HepG2 (cell line): ENCODE measurements around the gene TBC1D5. TPM values are rescaled to one million over a fixed set of nuclear protein-coding genes. Genes with fewer than 3 reads are reported as not detected.

Experiments used
- ATAC-seq: fragments of 200-7000 bp; cut with Tn5 transposase; 3 replicates; pipeline ENCODE4 v1.9.1; 2020; ENCODE audit warnings: mild to moderate bottlenecking, moderate library complexity
- BruUV-seq: library from RNA; stranded (reverse); fragments of 400-500 nt; replicated peaks from 2 replicates; lab custom pipeline; 2021; lab: Mats Ljungman, UMichigan
- CTCF ChIA-PET: fragments of 300-600 bp; formaldehyde crosslinking; extraction: SDS; loops from one replicate; lab custom pipeline; 2021; ENCODE audit warnings: low total read pairs, inconsistent platforms, low intra/inter-chr PET ratio; lab: Yijun Ruan, JAX
- POLR2A ChIA-PET: fragments of 350-600 bp; sonication (Branson Sonifier 250); formaldehyde crosslinking; loops from one replicate; lab custom pipeline; 2020; ENCODE audit warnings: antibody characterized with exemption, inconsistent platforms; lab: Yijun Ruan, JAX
- DNase-seq: peaks from one replicate; pipeline ENCODE4 v3.0.0-alpha.2; 2015; ENCODE audit warnings: low spot score
- FAIRE-seq: peaks from 3 replicates; lab custom pipeline; 2011; peaks lifted over from hg19 to GRCh38; lab: Jason Lieb, UNC
- H2AFZ ChIP-seq: one replicate; pipeline ENCODE4 v1.6.1; 2011; ENCODE audit warnings: low read length, inconsistent platforms
- H3K27ac ChIP-seq: fragments of 300-600 bp; 3 replicates; pipeline ENCODE4 v1.8.0; 2011; ENCODE audit warnings: mixed run types, mild to moderate bottlenecking, mixed read lengths, low read length, inconsistent platforms; ENCODE audit not compliant: insufficient read depth; ENCODE audit errors: extremely low read length
- H3K27me3 ChIP-seq, 2 experiments: fragments of 200-600 bp in 1 of 2; 2 replicates in 1 of 2; 3 replicates in 1 of 2; pipeline versions ENCODE4 v1.6.0 to v1.8.0; 2011; ENCODE audit warnings: low read length in 2 of 2, mild to moderate bottlenecking in 2 of 2, moderate library complexity in 2 of 2, inconsistent platforms in 1 of 2; ENCODE audit not compliant: insufficient read depth in 2 of 2, control insufficient read depth in 1 of 2
- H3K36me3 ChIP-seq, 2 experiments: fragments of 200-600 bp in 1 of 2; replicated peaks in 1 of 2; 2 replicates in 1 of 2; 3 replicates in 1 of 2; pipeline versions ENCODE4 v1.5.1 to v1.8.0; 2011; ENCODE audit warnings: low read length in 2 of 2, inconsistent platforms in 1 of 2; ENCODE audit not compliant: insufficient read depth in 2 of 2, control insufficient read depth in 1 of 2
- H3K4me1 ChIP-seq: 2 replicates; pipeline ENCODE4 v1.5.1; 2012; ENCODE audit warnings: low read length, inconsistent platforms; ENCODE audit not compliant: insufficient read depth
- H3K4me2 ChIP-seq: 2 replicates; pipeline ENCODE4 v1.6.0; 2011; ENCODE audit warnings: low read depth, low read length, inconsistent platforms
- H3K4me3 ChIP-seq, 3 experiments: fragments of 200-600 bp in 1 of 3; sonication (generic), shearing (Covaris generic) in 1 of 3; replicated peaks in 1 of 3; 2 replicates each; pipeline ENCODE4 v1.5.1; 2011 to 2016; ENCODE audit warnings: low read length in 3 of 3, inconsistent platforms in 2 of 3, low read depth in 2 of 3, mild to moderate bottlenecking in 2 of 3, control low read depth in 1 of 3, mixed read lengths in 1 of 3; ENCODE audit not compliant: insufficient read depth in 1 of 3
- H3K79me2 ChIP-seq: one replicate; pipeline ENCODE4 v1.6.1; 2011; ENCODE audit warnings: low read length, inconsistent platforms; ENCODE audit not compliant: insufficient read depth
- H3K9ac ChIP-seq: 2 replicates; pipeline ENCODE4 v1.6.0; 2011; ENCODE audit warnings: mild to moderate bottlenecking, low read depth, low read length, inconsistent platforms; ENCODE audit not compliant: insufficient read depth
- H3K9me3 ChIP-seq: 2 replicates; pipeline ENCODE4 v1.5.1; 2012; ENCODE audit warnings: mild to moderate bottlenecking, low read length
- H4K20me1 ChIP-seq: 2 replicates; pipeline ENCODE4 v1.6.0; 2011; ENCODE audit warnings: inconsistent platforms, mild to moderate bottlenecking, low read length, moderate library complexity; ENCODE audit not compliant: insufficient read depth
- MAF1 ChIP-seq: sonication (generic); formaldehyde crosslinking; IDR thresholded peaks from 2 replicates; pipeline ENCODE4 v1.5.0; 2020; ENCODE audit warnings: missing genetic modification reagents, borderline replicate concordance
- MZF1 ChIP-seq: sonication (generic); formaldehyde crosslinking; IDR thresholded peaks from 2 replicates; pipeline ENCODE4 v1.8.1; 2023; ENCODE audit warnings: mild to moderate bottlenecking, missing genetic modification reagents, borderline replicate concordance
- SIX4 ChIP-seq: sonication (generic); formaldehyde crosslinking; IDR thresholded peaks from 2 replicates; pipeline ENCODE4 v1.4.0; 2020; ENCODE audit warnings: missing genetic modification reagents
- SNAPC2 ChIP-seq: sonication (generic); formaldehyde crosslinking; IDR thresholded peaks from 2 replicates; pipeline ENCODE4 v1.8.1; 2022; ENCODE audit warnings: mild to moderate bottlenecking, missing genetic modification reagents
- ZNF180 ChIP-seq: sonication (generic); formaldehyde crosslinking; IDR thresholded peaks from 2 replicates; pipeline ENCODE4 v1.4.0; 2020; ENCODE audit warnings: low read depth, missing genetic modification reagents, borderline replicate concordance
- ZNF44 ChIP-seq: sonication (generic); formaldehyde crosslinking; IDR thresholded peaks from 2 replicates; pipeline ENCODE4 v1.5.1; 2020; ENCODE audit warnings: mild to moderate bottlenecking, missing genetic modification reagents
- WGBS: methylation state at CpG from one replicate; pipeline ENCODE4 v1.1.6; 2017; ENCODE audit warnings: low lambda C conversion rate; 5-methylcytosine and 5-hydroxymethylcytosine counted together
- in situ Hi-C: cut with HindIII; loops from 2 replicates; pipeline ENCODE4 v1.10.0; 2017; ENCODE audit warnings: low pct_unique_long_range_greater_than_20kb; ENCODE audit not compliant: extremely low pct_ligation_motif_present
- intact Hi-C: fragments of 100-400 bp; cut with micrococcal nuclease; formaldehyde crosslinking; loops from one replicate; pipeline ENCODE4 v1.10.0; 2022; ENCODE audit not compliant: unreplicated experiment
- polyA plus RNA-seq, 8 experiments: library from polyadenylated mRNA; depleted of rRNA in 3 of 8; stranded (reverse) in 7 of 8; unstranded in 1 of 8; fragments of >200 nt; fragmentation: Illumina TruSeq in 4 of 8; extraction: Trizol in 4 of 8; gene quantifications; 2 replicates each; pipeline versions ENCODE4 v1.2.1 to v1.2.3, GENCODE V29; 2011 to 2016; ENCODE audit warnings: low read depth in 4 of 8, missing spikeins in 1 of 8, mixed read lengths in 1 of 8; ENCODE audit not compliant: insufficient read depth in 1 of 8
- total RNA-seq, 5 experiments: library from RNA; depleted of rRNA; stranded (reverse); fragments of >200 nt; fragmentation: Illumina TruSeq; extraction: Trizol; gene quantifications; 2 replicates each; pipeline ENCODE4 v1.2.3, GENCODE V29; 2016; ENCODE audit warnings: low read depth in 1 of 5
- TF ChIP-seq, protein P1 (sequence below): sonication (generic); formaldehyde crosslinking; IDR thresholded peaks from 2 replicates; pipeline ENCODE4 v1.5.1; 2020; ENCODE audit warnings: mild to moderate bottlenecking, missing genetic modification reagents, moderate library complexity

TBC1D5 gene
- total and polyA plus RNA-seq, 2 of the 13 experiments (the other 11 are each of a cell fraction or from before 2014, with no cell fraction given), result 19.2 to 33.3 TPM

DNA sequence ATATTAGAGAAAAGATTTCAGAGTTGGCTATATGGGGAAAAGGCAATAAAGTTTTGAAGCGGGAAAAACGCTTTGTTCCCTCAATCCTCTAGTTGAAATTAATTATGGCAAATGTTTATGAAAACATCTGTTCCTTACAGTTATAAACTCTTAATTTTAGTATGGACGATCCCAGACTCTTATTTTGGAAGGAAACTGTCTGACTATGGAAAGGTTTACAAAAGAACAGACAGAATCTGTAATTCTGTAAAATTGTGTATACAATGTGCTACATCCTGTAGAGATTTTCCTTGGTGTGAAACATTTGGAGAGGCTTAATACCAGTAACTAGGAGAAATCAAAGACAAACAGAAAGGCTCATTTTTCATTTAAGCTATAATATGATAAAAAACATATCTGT is 311.8 kb downstream of the TBC1D5 start:
- no peak overlapping the region for H3K9ac ChIP-seq
- H2AFZ ChIP-seq, result no peak overlapping the region
- H3K27me3 ChIP-seq, result no peaks in the 10 kb centered on the region
- FAIRE-seq (no peak), DNase-seq (no peak), ATAC-seq (no peak)
- H3K4me2 ChIP-seq, result no peak overlapping the region
- CTCF ChIA-PET, result interaction anchor here (0.9 to 1.6 kb wide), 2 partner anchors 256 to 411 kb away, joined by 4 to 9 read pairs; no protein-coding TSS in a partner anchor
- 98% methylated on average over 3 of the region's 3 CpGs for WGBS
- in situ Hi-C loops, result loop anchor here (10.0 kb wide), 1 partner anchor 404 kb away; no protein-coding TSS in a partner anchor
- H4K20me1 ChIP-seq, result no peaks in the 10 kb centered on the region
- POLR2A ChIA-PET, result no interaction called here
- no peaks in the 10 kb centered on the region for H3K9me3 ChIP-seq
- no peaks in the 10 kb centered on the region for H3K4me1 ChIP-seq
- H3K79me2 ChIP-seq, result no peaks in the 10 kb centered on the region
- TF ChIP-seq MZF1 (CRISPR knock-in tag) (no peak), MAF1 (no peak)
- TF ChIP-seq, protein P1, sequence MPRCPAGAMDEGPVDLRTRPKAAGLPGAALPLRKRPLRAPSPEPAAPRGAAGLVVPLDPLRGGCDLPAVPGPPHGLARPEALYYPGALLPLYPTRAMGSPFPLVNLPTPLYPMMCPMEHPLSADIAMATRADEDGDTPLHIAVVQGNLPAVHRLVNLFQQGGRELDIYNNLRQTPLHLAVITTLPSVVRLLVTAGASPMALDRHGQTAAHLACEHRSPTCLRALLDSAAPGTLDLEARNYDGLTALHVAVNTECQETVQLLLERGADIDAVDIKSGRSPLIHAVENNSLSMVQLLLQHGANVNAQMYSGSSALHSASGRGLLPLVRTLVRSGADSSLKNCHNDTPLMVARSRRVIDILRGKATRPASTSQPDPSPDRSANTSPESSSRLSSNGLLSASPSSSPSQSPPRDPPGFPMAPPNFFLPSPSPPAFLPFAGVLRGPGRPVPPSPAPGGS (CRISPR knock-in tag), result no peak
- H3K27ac ChIP-seq, result no peak overlapping the region
- BruUV-seq, result no TSS peak
- H3K36me3 ChIP-seq, result no peaks in the 10 kb centered on the region
- H3K4me3 ChIP-seq, result no peak overlapping the region
- intact Hi-C loops, result loop anchor here (5.0 kb wide), 2 partner anchors 212 to 312 kb away; partner anchors contain the start of gene TBC1D5

DNA sequence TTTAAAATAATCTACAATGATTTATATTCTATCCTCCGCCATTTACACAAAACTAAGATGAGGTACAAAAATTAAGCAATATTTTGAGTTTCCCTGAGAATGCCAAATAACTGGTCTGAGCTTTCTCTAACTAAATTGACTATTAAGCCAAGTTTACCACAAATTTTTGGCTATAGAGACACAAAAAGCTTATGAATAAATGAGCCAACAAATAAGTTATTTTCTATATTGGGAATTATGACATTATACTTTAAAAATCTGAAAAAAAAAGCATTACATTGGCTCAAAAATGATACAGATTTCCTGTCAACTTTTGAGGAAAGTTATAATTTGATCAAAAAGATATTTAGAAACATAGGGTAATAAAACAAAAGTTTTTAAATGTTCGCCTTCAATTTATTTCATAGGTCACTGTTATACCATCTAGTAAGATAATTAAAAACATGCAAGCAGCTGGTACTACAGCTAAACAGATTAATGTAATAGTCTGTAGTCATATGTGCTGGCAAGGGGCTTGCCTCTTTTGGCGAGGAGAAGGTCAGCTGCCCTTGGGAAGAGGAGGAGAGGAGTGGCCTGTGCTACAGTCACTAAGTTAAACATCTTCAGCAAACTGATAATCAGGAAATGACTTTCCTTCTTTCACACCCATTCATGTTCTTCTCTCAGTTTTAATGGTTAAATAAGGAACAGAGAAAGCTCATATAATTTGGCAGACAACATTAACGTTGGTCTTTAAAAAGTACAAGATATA is 318.5 kb downstream of the TBC1D5 start:
- Histone ChIP-seq H3K79me2 (no peaks in the 10 kb centered on the region), H3K4me2 (no peak overlapping the region), H3K36me3 (no peaks in the 10 kb centered on the region), H3K4me3 (no peak overlapping the region), H2AFZ (no peak overlapping the region), H3K9me3 (no peaks in the 10 kb centered on the region), H3K9ac (no peak overlapping the region), H3K4me1 (peaks cover 25% of the 10 kb centered on the region), H3K27ac (no peak overlapping the region), H3K27me3 (no peaks in the 10 kb centered on the region), H4K20me1 (no peaks in the 10 kb centered on the region)
- FAIRE-seq, result no peak
- in situ Hi-C loops, result no loop called here
- ATAC-seq, result no peak
- 93% methylated on average over 4 of the region's 4 CpGs for whole genome bisulfite sequencing
- ChIA-PET CTCF (no interaction called here), POLR2A (no interaction called here)
- no peak for DNase-seq
- BruUV-seq, result no TSS peak
- intact Hi-C loops, result no loop called here
- no peak for TF ChIP-seq SNAPC2 (CRISPR knock-in tag)
- no peak for TF ChIP-seq ZNF180 (CRISPR knock-in tag)
- TF ChIP-seq ZNF44 (CRISPR knock-in tag), result no peak
- TF ChIP-seq SIX4 (CRISPR knock-in tag), result no peak
